K562 (cell line): ENCODE measurements around the gene CDKN2AIPNL. TPM values are rescaled to one million over a fixed set of nuclear protein-coding genes. Genes with fewer than 3 reads are reported as not detected.

Experiments
- CBX3 ChIP-seq, 2 experiments: IDR thresholded peaks; 1 replicate in 1 of 2; 2 replicates in 1 of 2; pipeline ENCODE4 v1.6.1; 2012; ENCODE audit warnings: inconsistent platforms in 2 of 2, low read length in 2 of 2, borderline replicate concordance in 1 of 2, control low read depth in 1 of 2
- CHD1 ChIP-seq: fragments of 200-600 bp; sonication (generic); IDR thresholded peaks from one replicate; pipeline ENCODE4 v1.6.1; 2012; ENCODE audit warnings: mild to moderate bottlenecking, moderate library complexity, low read length, inconsistent platforms
- EP300 ChIP-seq: IDR thresholded peaks from 2 replicates; pipeline ENCODE4 v1.6.1; 2012; ENCODE audit warnings: low read length, improper control_type of control experiment
- ETV1 ChIP-seq: fragments of 450-650 bp; conservative IDR thresholded peaks from 2 replicates; pipeline ENCODE4 v1.6.1; 2016; ENCODE audit warnings: missing genetic modification characterization, control low read depth, low read depth, missing compliant biosample characterization
- KLF13 ChIP-seq: fragments of 450-650 bp; IDR thresholded peaks from 2 replicates; pipeline ENCODE4 v1.6.1; 2016; ENCODE audit warnings: missing genetic modification characterization, low read depth, mild to moderate bottlenecking, missing compliant biosample characterization, moderate library complexity, borderline replicate concordance
- LCOR ChIP-seq: sonication (generic); formaldehyde crosslinking; IDR thresholded peaks from 2 replicates; pipeline ENCODE4 v1.8.0; 2022; ENCODE audit warnings: mild to moderate bottlenecking, missing genetic modification reagents
- MTA3 ChIP-seq: fragments of 450-650 bp; formaldehyde crosslinking; IDR thresholded peaks from 2 replicates; pipeline ENCODE4 v1.6.1; 2017; ENCODE audit warnings: mild to moderate bottlenecking, borderline replicate concordance
- PRMT5 ChIP-seq: sonication (generic); formaldehyde crosslinking; IDR thresholded peaks from 2 replicates; pipeline ENCODE4 v1.5.0; 2020; ENCODE audit warnings: missing genetic modification reagents
- SIN3A ChIP-seq, 2 experiments: fragments of 150-350 bp in 1 of 2; IDR thresholded peaks; 2 replicates each; pipeline ENCODE4 v1.6.1; 2011 to 2016; ENCODE audit warnings: borderline replicate concordance in 2 of 2, low read depth in 2 of 2, low read length in 2 of 2, mild to moderate bottlenecking in 2 of 2, moderate library complexity in 2 of 2; ENCODE audit not compliant: control insufficient read depth in 1 of 2
- SP1 ChIP-seq: sonication (generic); formaldehyde crosslinking; IDR thresholded peaks from 2 replicates; pipeline ENCODE4 v1.8.1; 2022; ENCODE audit warnings: mild to moderate bottlenecking, missing genetic modification reagents
- STAT6 ChIP-seq: sonication (generic); formaldehyde crosslinking; IDR thresholded peaks from 2 replicates; pipeline ENCODE4 v1.8.1; 2023; ENCODE audit warnings: mild to moderate bottlenecking, missing genetic modification reagents
- SUPT5H ChIP-seq: fragments of 450-650 bp; IDR thresholded peaks from 2 replicates; pipeline ENCODE4 v1.6.1; 2016
- TRIM24 ChIP-seq, 2 experiments: fragments of 450-650 bp; IDR thresholded peaks; 2 replicates each; pipeline ENCODE4 v1.6.1; 2016
- ZBTB12 ChIP-seq: fragments of 250-450 bp; sonication (Bioruptor Pico); IDR thresholded peaks from 2 replicates; pipeline ENCODE4 v1.4.0; 2020
- ZC3H4 ChIP-seq: sonication (generic); formaldehyde crosslinking; IDR thresholded peaks from 2 replicates; pipeline ENCODE4 v1.9.0; 2021; ENCODE audit warnings: missing genetic modification reagents, borderline replicate concordance
- ZNF263 ChIP-seq: sonication (generic); formaldehyde crosslinking; IDR thresholded peaks from 2 replicates; pipeline ENCODE4 v1.8.0; 2022; ENCODE audit warnings: mild to moderate bottlenecking, missing genetic modification reagents, borderline replicate concordance
- ZNF780A ChIP-seq: fragments of 250-450 bp; sonication (Bioruptor Pico); IDR thresholded peaks from 2 replicates; pipeline ENCODE4 v1.5.0; 2021; ENCODE audit warnings: mild to moderate bottlenecking
- polyA plus RNA-seq, 8 experiments: library from polyadenylated mRNA; depleted of rRNA in 4 of 8; stranded (reverse) in 5 of 8; unstranded in 3 of 8; fragments of >200 nt; fragmentation: Nextera tagmentation in 2 of 8; fragmentation: Illumina TruSeq in 1 of 8; extraction: Ambion mirVana in 2 of 8; extraction: Trizol in 1 of 8; gene quantifications; 2 replicates each; pipeline versions ENCODE4 v1.2.1 to v1.2.3, GENCODE V29; 2011 to 2014; ENCODE audit warnings: inconsistent platforms in 1 of 8, missing spikeins in 1 of 8
- total RNA-seq, 7 experiments: library from RNA; depleted of rRNA in 6 of 7; stranded (reverse); fragments of >200 nt in 6 of 7; fragmentation: Illumina TruSeq in 2 of 7; extraction: Trizol in 2 of 7; gene quantifications; 2 replicates each; pipeline versions ENCODE4 v1.2.1 to v1.2.3, GENCODE V29; 2011 to 2021; ENCODE audit warnings: low replicate concordance in 1 of 7
- TF ChIP-seq, protein P1 (sequence below): IDR thresholded peaks from 2 replicates; pipeline ENCODE4 v1.6.1; 2012; ENCODE audit warnings: low read depth, low read length, improper control_type of control experiment, borderline replicate concordance
- TF ChIP-seq, protein P2 (sequence below): fragments of 250-450 bp; sonication (Bioruptor Pico); IDR thresholded peaks from 2 replicates; pipeline ENCODE4 v1.8.0; 2021; ENCODE audit warnings: borderline replicate concordance, mild to moderate bottlenecking, moderate library complexity; ENCODE audit not compliant: poor library complexity, severe bottlenecking

Gene CDKN2AIPNL
- total and polyA plus RNA-seq, 9 of the 15 experiments (the other 6 are each of a cell fraction or from before 2014, with no cell fraction given) = 19.9 to 46.9 (median 42.2) TPM

- 0 out of 2 replicates have a peak, but pooled peaks have one; percentile 23 for TF ChIP-seq STAT6
- peak; percentile 98 for TF ChIP-seq KLF13 (tag)
- TF ChIP-seq CHD1 = peak; percentile 98
- peak; percentile 68; the same call in 1 of the 2 replicates for TF ChIP-seq ZBTB12 (CRISPR knock-in tag)
- TF ChIP-seq MTA3 = peak; percentile 76
- TF ChIP-seq SIN3A (IDR thresholded peaks at IDR 0.05; ENCODE audit: borderline replicate concordance in 2 of 2, control insufficient read depth in 1 of 2, low read depth in 2 of 2, low read length in 2 of 2) = peak; percentile 70 to 82; a peak in 2 of 4 replicates
- TF ChIP-seq LCOR (CRISPR knock-in tag) = peak; percentile 87; the same call in 1 of the 2 replicates
- TF ChIP-seq CBX3 (IDR thresholded peaks at IDR 0.05; ENCODE audit: borderline replicate concordance in 1 of 2, low read length in 2 of 2) = peak in 1 of 2 experiments; percentile 83; a peak in 1 of 3 replicates
- peak in 1 of 2 experiments; percentile 82; a peak in 2 of 4 replicates for TF ChIP-seq TRIM24 (IDR thresholded peaks at IDR 0.05)
- peak; percentile 68 for TF ChIP-seq SUPT5H
- TF ChIP-seq EP300 = peak; percentile 52
- peak; percentile 54; the same call in 1 of the 2 replicates for TF ChIP-seq ZNF263 (CRISPR knock-in tag)
- TF ChIP-seq SP1 (CRISPR knock-in tag) = peak; percentile 100
- no peak for TF ChIP-seq ZC3H4 (CRISPR knock-in tag)
- 0 out of 2 replicates have a peak, but pooled peaks have one; percentile 36 for TF ChIP-seq PRMT5 (CRISPR knock-in tag)
- TF ChIP-seq ETV1 (tag) = peak; percentile 95
- TF ChIP-seq ZNF780A (CRISPR knock-in tag) = no peak
- TF ChIP-seq, protein P1, sequence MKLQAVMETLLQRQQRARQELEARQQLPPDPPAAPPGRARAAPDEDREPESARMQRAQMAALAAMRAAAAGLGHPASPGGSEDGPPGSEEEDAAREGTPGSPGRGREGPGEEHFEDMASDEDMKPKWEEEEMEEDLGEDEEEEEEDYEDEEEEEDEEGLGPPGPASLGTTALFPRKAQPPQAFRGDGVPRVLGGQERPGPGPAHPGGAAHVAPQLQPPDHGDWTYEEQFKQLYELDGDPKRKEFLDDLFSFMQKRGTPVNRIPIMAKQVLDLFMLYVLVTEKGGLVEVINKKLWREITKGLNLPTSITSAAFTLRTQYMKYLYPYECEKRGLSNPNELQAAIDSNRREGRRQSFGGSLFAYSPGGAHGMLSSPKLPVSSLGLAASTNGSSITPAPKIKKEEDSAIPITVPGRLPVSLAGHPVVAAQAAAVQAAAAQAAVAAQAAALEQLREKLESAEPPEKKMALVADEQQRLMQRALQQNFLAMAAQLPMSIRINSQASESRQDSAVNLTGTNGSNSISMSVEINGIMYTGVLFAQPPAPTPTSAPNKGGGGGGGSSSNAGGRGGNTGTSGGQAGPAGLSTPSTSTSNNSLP = peak; percentile 38; the same call in 1 of the 2 replicates
- TF ChIP-seq, protein P2, sequence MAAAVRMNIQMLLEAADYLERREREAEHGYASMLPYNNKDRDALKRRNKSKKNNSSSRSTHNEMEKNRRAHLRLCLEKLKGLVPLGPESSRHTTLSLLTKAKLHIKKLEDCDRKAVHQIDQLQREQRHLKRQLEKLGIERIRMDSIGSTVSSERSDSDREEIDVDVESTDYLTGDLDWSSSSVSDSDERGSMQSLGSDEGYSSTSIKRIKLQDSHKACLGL (CRISPR knock-in tag) = peak; percentile 38
Measured at GRCh38 chr5:134370871-134371833, 40.5 kb downstream of the CDKN2AIPNL start, which contains the start of gene UBE2B (continued).
